T follicular helper cell (primary cell): ENCODE data around the gene KLF11.
"Not testable (repeated sequence)": the region's sequence is repeated elsewhere in the genome, so short reads cannot be mapped to it uniquely, and the experiment has no call there.

ENCODE experiments used
- DNase-seq: peaks from one replicate; pipeline ENCODE4 v3.0.0-alpha.2; 2020; ENCODE audit warnings: low read depth

KLF11 gene

DNA sequence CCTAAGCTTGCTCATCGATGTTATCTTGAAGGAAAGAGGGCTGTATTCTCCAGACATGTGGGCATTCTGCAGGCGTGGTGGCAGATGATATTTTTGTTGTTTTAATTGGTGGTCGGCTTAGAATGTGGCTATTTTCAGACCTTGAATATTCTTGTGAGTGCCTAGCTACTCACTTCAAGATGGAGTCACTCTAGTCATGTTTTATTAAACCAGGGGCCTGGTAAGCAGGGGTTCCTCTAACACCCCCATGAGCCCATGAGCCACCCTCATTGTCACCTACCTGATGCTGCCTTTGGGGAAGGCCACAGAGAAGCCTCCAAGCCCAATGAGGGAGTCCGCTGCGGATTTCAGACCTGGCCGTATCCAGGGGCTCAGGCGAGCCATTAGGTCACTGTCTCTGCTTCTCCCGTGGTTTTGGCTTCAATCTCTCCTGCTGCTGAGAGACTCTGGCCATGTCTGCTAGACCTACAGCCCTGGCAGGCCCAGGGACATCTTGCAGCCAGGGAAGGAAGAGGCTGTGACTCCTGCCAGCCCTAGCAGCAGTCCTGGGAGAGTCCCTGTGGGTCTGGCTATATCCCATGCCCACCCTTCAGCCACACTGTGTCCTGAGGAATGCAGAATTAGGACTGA lies 16.3 kb upstream of the KLF11 start:
- no peak for DNase-seq

DNA sequence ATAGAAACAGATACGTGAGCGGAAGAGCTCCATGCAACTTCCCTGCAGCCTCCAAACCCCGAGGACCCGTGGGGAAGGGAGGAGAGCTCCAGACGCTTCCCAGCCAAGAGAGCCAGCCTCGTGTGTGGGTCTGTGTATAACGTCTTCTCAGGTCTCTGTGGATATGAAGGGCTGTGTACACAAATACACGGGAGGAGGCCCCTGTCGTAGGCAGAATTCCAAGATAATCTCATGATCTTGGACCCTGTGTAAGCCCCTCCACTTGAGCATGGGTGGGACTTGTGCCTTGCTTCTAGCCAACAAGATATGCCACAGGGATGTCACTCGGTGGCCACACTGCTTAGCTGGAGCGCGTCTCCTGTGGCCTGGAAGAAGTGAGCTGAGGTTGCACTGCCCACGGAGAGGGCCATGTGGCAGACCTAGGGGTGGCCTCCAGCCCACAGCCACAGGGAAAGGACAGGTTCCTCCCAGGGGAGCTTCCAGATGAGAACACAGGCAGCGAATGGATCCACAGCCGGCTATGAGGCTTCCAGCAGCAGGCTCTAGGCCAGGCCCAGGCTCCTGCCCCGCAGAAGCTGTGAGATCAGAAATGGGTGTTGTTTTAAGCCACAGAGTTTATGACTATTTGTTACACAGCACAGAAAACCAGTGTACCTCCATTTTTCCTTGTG lies 15.6 kb upstream of the KLF11 start:
- no peak for DNase-seq

DNA sequence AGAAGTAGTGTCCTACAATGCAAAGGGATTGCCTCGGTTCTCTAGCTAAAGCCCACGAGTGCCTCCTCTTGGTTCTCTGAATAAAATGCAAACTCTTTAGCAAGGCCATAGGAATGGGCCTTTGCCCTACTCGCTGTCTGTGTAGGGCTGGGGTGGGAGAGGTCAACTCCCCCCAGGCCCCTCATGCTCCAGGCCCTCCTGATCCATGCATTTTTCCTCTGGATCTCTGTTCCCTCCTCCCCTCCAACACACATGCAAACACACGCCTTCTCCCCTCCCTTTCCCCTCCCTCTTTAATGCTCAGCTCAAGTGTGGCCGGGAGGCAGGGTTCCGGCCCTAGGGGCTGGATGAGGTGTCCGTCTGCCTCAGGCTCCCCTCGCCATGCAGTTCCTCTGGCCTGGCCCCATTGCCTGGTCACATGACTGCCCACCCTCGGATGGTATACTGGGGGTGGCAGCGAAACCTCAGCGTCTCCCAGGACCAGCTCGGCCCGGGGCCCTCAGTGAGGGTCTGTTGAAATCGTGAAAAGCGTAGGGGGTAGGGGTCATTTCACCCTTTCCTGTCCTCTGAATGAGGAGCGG lies 14.9 kb upstream of the KLF11 start:
- no peak for DNase-seq

DNA sequence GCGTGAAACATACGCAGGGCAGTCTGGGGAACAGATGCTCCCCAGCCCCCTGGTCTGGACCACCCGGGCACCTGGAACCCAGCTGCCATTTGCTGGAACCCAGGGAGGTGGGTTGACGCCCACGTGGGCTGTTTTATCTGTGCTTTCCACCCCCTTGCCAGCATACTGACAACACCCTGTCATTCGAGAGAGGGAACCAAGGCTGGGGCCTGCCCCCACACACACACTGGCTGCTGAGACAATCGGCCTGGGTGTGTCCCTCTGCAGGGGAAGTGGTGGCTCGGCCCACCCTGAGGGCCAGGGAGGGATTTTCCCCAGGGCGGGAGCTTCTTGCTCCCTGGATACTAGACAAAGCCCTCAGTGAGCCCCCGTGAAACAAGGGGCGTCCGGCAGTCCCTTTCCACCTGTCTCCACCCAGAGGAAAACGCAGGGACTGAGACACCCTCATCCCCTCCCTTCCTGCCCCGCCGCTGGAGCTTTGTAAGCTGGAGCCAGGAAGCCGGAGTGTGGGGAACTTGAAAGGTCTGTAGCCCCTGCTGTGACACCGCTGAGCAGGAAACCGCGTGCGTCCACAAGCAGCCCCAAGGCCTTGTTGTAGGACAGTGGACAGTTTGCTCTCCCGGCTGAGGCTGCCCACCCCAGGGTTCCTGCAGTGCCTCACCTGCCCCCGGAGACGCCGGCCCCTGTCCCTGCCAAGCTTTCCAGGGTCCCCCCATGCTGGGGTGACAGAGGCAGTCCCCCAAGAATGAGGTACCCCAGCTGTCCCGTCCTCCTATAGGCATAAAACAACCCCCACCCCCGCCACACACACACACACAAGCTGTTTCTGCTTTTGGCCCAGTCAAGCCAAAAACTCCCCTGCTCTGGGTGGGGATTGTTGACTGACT lies 14.1 kb upstream of the KLF11 start:
- DNase-seq = no peak

DNA sequence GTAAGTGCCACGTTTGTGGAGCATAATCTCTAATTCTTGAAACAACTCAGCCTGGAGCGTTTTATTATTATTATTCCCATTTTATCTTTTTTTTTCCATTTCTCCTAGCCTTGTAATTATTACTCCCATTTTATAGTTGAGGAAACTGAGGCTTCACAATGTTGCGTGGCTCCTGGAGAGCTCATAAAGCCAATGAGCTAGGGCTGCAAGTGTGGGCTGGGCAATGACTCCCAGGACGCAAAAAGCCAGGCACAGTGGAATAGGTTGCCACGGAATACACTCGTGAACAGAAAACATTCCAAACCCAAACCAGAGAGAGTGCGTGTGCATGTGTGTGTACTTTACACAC lies 13.5 kb upstream of the KLF11 start:
- DNase-seq = no peak

DNA sequence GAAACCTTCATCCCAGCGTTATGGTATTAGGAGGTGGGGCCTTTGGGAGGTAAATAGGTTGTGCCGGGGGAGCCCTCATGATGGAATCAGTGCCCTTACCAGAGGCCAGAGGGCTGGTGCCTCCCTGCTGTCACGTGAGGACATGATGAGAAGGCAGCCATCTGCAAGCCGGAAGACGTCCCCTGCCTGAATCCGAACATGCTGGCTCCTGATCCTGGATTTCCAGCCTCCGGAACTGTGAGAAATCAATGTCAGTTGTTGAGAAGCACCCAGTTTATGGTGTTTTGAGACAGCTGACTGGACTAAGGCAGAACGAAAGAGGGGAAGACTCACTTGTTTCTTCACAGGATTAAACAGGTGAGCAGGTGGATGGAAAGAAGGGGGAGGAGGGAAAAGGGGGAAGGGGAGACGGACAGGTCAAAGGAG lies 13.0 kb upstream of the KLF11 start:
- DNase-seq = no peak

DNA sequence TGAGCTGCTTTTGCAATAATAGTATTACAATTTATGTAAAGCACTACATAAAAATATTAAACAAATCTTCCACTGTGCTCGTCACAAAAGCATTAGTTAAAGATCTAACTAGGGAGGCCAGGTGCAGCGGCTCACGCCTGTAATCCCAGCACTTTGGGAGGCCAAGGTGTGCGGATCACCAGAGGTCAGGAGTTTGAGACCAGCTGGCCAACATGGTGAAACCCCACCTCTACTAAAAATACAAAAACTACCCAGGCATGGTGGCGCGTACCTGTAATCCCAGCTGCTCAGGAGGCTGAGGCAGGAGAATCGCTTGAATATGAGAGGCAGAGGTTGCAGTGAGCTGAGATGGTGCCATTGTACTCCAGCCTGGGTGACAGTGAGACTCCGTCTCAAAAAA lies 12.6 kb upstream of the KLF11 start:
- not testable (repeated sequence) for DNase-seq

DNA sequence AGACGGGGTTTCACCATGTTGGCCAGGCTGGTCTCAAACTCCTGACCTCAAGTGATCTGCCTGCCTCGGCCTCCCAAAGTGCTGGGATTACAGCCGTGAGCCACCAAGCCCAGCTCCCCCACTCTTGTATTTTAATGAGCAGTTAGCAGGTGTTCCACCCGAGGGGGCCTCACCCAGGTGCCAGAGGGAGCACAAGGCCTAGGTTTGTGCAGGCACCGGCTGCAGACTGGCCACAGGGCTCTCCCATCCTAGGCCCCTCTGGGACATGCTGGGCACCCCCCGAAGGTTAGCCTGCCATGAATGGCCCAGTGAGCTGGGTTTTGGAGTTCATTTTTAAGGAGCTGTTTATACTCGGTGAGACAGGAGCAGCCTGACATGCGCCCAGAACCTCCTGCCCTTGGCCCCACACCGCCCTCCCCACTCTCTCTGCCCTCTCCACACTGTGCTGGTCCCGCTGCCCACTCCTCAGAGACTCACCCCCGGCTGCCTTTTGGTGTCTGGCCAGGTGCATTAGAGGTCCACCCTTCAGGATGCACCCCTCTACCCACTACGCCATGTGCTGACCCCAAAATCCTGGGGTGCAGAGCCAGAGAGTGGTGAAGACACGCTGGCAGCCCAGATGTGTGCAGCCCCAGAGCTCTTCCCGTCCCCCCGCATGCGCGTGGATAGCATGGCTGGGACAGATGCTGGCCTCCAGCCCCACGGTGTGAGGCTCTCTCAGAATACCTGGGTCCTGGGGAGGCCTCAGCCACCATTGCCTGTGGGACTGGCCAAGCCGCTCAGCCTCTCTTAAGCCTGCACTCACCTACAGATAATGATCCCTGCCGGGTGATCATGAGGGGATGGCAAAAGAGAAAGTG lies 11.2 kb upstream of the KLF11 start:
- no peak for DNase-seq

DNA sequence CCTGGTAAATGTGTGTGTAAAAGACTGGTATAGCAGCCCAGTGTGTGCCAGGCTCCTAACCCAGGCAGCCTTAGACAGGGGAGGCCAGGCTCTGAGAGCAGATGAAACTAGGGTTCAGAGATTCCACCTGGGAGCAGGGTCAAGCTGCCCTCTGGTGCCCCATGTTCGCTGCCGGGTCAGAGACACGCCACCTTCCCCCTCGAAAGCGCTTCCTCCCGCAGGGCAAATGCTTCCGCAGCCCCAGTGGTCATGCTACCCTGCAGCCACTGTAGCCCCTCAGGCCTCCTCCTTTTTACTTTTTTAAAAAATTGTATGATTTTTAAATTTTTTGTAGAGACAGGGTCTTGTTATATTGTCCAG lies 10.6 kb upstream of the KLF11 start:
- no peak for DNase-seq

DNA sequence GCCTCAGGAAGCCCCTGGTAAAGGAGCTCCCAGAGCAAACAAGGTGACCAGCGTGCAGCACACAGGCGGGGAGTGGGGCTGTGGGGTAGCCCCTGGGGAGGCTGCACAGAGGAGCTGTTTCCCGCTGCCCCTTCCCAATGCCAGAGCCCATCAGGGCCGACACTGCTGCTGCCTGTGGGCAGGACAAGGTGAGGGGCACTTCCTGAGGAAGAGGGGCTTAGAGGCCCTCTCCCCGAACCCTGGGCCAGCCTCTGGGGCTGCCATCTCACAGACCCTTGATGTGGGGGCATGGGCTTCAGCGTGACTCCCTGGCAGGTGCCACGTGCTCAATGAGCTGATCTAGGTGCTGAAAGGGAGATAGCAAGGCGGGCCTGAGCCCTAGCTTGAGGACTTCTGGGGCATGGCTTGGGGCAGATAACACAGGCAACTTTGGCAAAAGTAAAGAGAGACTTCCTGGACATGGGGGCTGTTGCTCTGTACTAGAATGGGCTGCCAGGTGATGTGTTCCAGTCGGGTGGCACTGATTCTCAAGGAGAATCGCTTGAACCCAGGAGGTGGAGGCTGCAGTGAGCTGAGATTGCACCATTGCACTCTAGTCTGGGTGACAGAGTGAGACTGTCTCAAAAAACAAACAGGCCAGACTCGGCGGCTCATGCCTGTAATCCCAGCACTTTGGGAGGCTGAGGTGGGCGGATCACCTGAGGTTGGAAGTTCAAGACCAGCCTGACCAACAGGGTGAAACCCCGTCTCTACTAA lies 9.9 kb upstream of the KLF11 start:
- no peak for DNase-seq

DNA sequence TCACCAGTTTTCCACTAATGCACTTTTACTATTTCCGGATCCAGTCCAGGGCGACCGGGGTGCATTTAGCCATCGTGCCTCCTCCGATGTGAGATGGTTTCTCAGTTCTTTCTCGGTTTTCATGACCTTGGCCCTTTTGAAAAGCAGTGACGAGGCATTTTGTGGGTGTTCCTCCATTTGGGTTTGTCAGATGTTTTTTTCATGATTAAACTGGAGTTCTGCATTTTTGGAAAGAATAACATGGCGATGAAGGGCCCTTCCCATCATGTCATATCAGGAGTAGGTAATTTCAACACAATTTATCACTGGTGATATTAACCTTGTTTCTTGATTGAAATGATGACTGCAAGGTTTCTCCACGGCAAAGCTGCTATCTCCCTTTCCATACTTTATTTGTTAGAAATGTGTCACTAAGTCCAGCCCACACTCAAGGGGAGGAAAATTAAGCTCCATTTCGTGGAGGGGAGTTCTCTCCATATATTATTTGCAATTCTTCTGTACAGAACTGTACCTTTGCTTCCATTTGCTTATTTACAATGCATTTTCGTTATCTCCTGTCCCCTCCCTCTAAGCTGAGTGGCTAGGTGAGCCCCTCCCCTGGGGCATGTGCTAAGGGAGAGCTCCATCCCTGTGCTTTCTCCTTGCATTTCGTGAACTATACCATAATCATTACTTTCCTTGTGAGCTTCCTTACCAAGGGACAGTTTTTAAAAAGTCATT lies 8.9 kb upstream of the KLF11 start:
- DNase-seq = no peak

DNA sequence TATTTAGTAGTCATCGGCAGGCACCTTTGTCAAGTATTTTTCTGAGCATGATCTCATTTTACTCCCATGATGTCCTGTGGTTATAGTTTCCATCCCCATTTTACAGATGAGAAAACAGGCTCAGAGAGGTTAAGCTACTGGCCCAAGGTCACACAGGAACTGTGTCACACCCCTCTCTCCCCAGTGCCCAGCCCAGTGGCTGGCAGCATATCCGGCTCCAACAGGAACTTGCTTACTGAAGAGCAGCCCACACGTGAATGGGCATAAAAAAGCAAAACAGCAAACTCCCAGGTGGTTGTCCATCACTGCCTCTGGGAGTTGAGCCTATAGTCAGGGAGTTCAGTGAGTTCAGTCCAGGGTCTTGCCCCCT lies 8.3 kb upstream of the KLF11 start:
- DNase-seq = no peak

DNA sequence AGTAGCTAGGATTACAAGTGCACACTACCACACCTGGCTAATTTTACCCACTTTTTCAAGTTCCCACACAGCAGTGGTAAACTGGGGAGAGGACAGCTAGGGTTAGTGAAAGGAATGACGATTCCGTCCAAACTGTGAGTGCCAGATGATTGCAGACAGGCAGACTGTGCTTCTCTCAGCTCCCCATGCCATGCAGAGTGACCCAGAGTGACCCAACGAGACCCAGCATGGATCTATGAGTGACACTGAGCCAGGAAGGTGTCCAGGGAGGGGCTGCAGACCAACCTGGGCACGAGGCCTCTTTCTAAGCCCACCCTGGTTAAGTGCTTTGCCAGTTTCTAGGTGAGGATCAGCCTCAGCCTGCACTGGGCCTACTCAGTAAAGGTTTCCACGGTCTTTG lies 7.7 kb upstream of the KLF11 start:
- DNase-seq = no peak

DNA sequence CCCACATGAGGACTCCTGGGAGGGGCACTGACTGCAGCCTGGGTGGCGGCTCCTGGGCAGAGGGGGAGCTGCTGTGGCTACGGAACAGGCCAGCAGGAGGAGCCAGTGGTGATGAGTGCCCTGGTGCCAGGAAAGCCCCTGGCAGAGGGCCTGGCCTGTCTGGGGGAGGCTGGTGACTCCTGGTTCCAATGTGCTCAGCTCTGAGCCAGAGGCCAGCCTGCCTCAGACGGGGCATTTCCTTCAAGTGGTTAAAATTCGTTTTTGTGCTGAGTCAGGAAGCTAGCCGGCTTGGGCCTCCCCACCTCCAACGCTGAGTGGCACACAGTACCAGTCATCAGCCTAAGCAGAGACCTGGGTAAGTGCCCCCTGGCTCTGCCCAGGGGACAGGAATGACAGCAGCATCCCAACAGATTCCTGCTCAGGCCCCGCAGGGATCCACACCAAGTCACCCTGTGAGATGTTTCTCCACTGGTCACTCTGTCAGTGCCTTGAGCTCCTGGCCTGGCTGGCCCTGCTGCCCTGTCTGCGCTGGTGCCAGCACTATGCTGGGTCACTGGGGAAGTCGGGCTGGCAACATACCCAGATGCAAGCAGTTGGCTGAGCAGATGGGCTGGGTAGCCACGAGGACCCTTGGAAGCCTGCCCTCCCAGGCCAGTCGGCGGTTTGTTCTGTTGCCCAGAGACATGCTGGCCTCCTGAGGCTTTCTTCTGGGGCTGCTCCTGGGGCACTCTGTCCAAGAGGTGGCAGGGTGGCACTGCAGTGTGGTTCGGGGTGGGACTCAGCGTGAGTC lies 7.1 kb upstream of the KLF11 start:
- DNase-seq = no peak

DNA sequence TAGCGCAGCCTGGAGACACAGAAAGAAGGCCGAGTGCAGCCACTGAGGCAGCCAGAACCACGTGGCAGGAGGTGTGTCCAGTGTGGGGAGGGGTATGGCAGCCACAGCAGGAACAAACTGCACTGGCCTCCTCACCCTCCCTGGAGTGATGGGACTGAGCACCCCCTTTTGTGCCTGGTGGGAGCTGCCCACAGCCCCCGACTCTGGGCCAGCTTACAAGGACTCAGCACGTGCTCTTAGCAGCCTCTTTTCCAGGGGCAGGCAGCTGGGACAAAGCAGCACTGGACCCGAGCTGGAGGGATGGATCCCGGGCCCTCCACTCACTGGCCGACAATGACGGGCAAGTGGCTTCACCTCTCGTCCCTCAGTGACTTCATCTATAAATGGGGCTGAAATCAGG lies 5.2 kb upstream of the KLF11 start:
- DNase-seq = no peak

DNA sequence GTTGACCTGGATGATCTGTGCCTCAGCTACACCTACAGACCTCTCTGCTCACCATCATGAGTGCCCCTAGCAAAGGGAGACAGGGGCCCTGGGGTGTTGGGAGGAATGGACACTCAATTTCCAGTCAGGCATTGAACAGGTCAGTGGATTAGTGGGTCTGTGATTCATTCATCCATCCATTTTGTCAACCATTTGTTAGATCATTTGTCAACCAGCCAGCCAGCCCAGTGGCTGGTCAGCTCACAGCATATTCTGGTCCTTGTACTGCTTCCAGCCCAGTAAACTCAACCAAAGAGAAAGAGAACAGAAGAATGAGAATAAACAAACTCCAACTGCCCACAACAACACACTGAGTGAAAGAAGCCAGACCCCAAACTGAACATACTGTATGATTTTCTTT lies 4.6 kb upstream of the KLF11 start:
- DNase-seq = no peak

DNA sequence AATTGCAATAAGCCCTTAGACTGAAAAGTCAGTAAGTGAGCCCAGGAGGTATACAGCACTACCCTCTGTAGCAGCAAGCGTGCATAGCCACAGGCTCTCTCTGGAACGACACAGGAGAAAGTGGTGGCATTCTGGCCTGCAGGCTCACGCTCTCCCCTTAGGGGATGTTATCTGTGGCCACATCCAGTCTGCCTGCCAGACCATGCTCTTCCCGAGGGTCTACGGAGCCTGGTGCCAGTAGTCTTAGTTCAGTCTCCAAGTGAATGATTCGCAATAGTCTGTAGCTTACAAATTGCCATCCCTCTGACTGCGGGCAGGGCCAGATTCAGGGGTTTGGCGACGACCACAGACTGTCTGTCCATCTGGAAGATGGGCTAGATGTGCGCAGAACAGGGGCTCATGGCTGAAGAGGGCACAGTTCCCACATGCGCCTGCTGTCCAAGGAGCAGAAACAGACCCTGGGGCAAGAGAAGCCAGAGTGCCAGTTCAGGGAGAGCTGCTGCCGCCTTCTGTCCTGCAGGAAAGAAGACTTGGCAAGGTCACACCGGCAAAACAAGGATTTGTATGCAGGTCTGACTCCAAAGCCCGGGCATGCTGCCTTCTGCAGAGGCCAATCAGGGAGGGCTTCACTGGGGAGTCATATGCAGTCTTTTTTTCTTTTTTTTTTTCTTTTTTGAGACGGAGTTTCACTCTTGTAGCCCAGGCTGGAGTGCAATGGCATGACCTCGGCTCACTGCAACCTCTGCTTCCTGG lies 3.5 kb upstream of the KLF11 start:
- DNase-seq = no peak

DNA sequence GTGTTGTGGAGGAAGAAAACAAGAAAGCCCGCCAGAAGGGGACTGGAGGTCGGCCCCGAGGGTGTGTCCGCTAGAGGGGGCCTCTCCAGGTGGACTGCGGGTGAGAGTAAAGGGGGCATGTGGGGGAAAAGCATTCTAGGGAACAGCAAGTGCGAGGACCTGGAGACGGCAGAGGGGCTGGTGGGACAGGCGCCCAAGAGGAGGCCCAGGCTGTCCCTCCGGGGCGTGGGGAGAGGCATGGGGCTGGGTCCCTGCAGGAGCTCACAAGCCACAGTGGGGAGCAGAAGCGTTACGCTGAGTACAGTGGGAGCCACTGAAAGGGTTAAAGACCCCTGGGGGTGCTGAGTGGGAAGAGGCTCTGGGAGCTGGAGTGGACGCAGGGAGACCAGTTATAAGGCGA lies 1.6 kb upstream of the KLF11 start:
- DNase-seq = no peak
